Ishikawa (cell line): ENCODE data around the gene SEMA3A.

Source experiments
- CREB1 ChIP-seq: IDR thresholded peaks from 2 replicates; pipeline ENCODE4 v1.6.1; 2012; ENCODE audit warnings: low read depth
- EGR1 ChIP-seq: IDR thresholded peaks from 2 replicates; pipeline ENCODE4 v1.6.1; 2012
- EP300 ChIP-seq: IDR thresholded peaks from 2 replicates; pipeline ENCODE4 v1.6.1; 2012; ENCODE audit warnings: borderline replicate concordance
- NFIC ChIP-seq: IDR thresholded peaks from 2 replicates; pipeline ENCODE4 v1.6.1; 2012
- RAD21 ChIP-seq: IDR thresholded peaks from 2 replicates; pipeline ENCODE4 v1.6.1; 2012; ENCODE audit warnings: low read depth
- TAF1 ChIP-seq: IDR thresholded peaks from 2 replicates; pipeline ENCODE4 v1.6.1; 2012; ENCODE audit warnings: low read depth, mild to moderate bottlenecking
- TCF12 ChIP-seq: IDR thresholded peaks from 2 replicates; pipeline ENCODE4 v1.6.1; 2012; ENCODE audit warnings: low read depth
- TEAD4 ChIP-seq: IDR thresholded peaks from 2 replicates; pipeline ENCODE4 v1.6.1; 2012
- YY1 ChIP-seq: IDR thresholded peaks from 2 replicates; pipeline ENCODE4 v1.6.1; 2012; ENCODE audit warnings: low read depth
- ZBTB7A ChIP-seq: IDR thresholded peaks from 2 replicates; pipeline ENCODE4 v1.6.1; 2012; ENCODE audit warnings: low read depth
- TF ChIP-seq, protein P1 (sequence below): IDR thresholded peaks from 2 replicates; pipeline ENCODE4 v1.6.1; 2012; ENCODE audit warnings: low read depth, mild to moderate bottlenecking
- TF ChIP-seq, protein P2 (sequence below): IDR thresholded peaks from 2 replicates; pipeline ENCODE4 v1.6.1; 2012
- TF ChIP-seq, protein P3 (sequence below): IDR thresholded peaks from 2 replicates; pipeline ENCODE4 v1.6.1; 2012

DNA sequence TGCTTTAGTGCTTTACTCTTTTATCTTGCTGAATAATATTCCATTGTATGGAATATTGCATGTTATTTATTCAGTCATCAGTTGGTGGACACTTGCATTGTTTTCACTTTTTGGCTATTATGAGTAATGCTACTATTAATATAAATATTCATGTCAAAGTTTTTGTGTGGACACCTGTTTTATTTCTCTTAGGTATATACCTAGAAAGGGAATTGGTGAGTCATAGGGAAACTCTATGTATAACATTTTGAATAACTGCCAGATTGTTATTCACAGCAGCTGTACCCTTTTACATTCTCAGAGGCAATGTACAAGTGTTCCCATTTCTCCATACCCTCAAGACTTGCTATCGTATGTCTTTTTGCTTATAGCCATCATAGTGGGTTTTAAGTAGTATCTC lies 268.7 kb downstream of the SEMA3A start:
- TF ChIP-seq TEAD4 (no peak), NFIC (no peak), EGR1 (no peak), TAF1 (no peak), TCF12 (no peak), ZBTB7A (no peak), YY1 (no peak), EP300 (no peak), RAD21 (no peak), CREB1 (no peak)
- TF ChIP-seq, protein P1, sequence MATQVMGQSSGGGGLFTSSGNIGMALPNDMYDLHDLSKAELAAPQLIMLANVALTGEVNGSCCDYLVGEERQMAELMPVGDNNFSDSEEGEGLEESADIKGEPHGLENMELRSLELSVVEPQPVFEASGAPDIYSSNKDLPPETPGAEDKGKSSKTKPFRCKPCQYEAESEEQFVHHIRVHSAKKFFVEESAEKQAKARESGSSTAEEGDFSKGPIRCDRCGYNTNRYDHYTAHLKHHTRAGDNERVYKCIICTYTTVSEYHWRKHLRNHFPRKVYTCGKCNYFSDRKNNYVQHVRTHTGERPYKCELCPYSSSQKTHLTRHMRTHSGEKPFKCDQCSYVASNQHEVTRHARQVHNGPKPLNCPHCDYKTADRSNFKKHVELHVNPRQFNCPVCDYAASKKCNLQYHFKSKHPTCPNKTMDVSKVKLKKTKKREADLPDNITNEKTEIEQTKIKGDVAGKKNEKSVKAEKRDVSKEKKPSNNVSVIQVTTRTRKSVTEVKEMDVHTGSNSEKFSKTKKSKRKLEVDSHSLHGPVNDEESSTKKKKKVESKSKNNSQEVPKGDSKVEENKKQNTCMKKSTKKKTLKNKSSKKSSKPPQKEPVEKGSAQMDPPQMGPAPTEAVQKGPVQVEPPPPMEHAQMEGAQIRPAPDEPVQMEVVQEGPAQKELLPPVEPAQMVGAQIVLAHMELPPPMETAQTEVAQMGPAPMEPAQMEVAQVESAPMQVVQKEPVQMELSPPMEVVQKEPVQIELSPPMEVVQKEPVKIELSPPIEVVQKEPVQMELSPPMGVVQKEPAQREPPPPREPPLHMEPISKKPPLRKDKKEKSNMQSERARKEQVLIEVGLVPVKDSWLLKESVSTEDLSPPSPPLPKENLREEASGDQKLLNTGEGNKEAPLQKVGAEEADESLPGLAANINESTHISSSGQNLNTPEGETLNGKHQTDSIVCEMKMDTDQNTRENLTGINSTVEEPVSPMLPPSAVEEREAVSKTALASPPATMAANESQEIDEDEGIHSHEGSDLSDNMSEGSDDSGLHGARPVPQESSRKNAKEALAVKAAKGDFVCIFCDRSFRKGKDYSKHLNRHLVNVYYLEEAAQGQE = no peak
- TF ChIP-seq, protein P2, sequence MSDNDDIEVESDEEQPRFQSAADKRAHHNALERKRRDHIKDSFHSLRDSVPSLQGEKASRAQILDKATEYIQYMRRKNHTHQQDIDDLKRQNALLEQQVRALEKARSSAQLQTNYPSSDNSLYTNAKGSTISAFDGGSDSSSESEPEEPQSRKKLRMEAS = no peak
- TF ChIP-seq, protein P3, sequence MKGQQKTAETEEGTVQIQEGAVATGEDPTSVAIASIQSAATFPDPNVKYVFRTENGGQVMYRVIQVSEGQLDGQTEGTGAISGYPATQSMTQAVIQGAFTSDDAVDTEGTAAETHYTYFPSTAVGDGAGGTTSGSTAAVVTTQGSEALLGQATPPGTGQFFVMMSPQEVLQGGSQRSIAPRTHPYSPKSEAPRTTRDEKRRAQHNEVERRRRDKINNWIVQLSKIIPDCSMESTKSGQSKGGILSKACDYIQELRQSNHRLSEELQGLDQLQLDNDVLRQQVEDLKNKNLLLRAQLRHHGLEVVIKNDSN = no peak
